HG03066 (cell line): ENCODE data around the gene CXCL13.
"Not testable (repeated sequence)": the region's sequence is repeated elsewhere in the genome, so short reads cannot be mapped to it uniquely, and the experiment has no call there.

Source experiments
- ATAC-seq: cut with Tn5 transposase; IDR thresholded peaks from one replicate; pipeline ENCODE4 v1.9.1; 2021; ENCODE audit warnings: low read depth; ENCODE audit not compliant: unreplicated experiment

Gene CXCL13

GRCh38 chr4:77652237-77652897 is 46.7 kb downstream of the CXCL13 start:
- ATAC-seq, result no peak

GRCh38 chr4:77653162-77653758 is 47.6 kb downstream of the CXCL13 start:
- no peak for ATAC-seq

GRCh38 chr4:77660318-77660717 is 54.7 kb downstream of the CXCL13 start:
- ATAC-seq, result not testable (repeated sequence)
